IMR-90 (cell line): ENCODE measurements around the gene ERCC3. TPM values are rescaled to one million over a fixed set of nuclear protein-coding genes. Genes with fewer than 3 reads are reported as not detected.

Experiments used
- ATAC-seq: fragments of 200-7000 bp; cut with Tn5 transposase; 2 replicates; pipeline ENCODE4 v1.9.1; 2020; ENCODE audit warnings: low read depth, mild to moderate bottlenecking, moderate library complexity
- BruUV-seq: library from RNA; stranded (reverse); fragments of 400-500 nt; replicated peaks from 2 replicates; lab custom pipeline; 2021; lab: Mats Ljungman, UMichigan
- CTCF ChIA-PET: fragments of 300-600 bp; formaldehyde crosslinking; extraction: SDS; loops from one replicate; lab custom pipeline; 2021; ENCODE audit warnings: antibody characterized with exemption; lab: Yijun Ruan, JAX
- POLR2A ChIA-PET: fragments of 300-600 bp; sonication (Branson Sonifier 250); formaldehyde crosslinking; loops from one replicate; lab custom pipeline; 2022; ENCODE audit warnings: antibody characterized with exemption; ENCODE audit not compliant: unreplicated experiment; lab: Charles Lee
- DNase-seq: peaks from one replicate; pipeline ENCODE4 v3.0.0; 2013
- H2AFZ ChIP-seq: replicated peaks from 2 replicates; pipeline ENCODE3; 2013; ENCODE audit warnings: low read length, mild to moderate bottlenecking; ENCODE audit not compliant: poor library complexity
- H2AK5ac ChIP-seq: 2 replicates; pipeline ENCODE4 v1.6.1; 2013; ENCODE audit warnings: low read depth, low read length, inconsistent platforms
- H2AK9ac ChIP-seq: replicated peaks from 2 replicates; pipeline ENCODE3; 2013; ENCODE audit warnings: mild to moderate bottlenecking, low read depth, low read length, moderate library complexity; ENCODE audit not compliant: poor library complexity
- H2BK120ac ChIP-seq: 2 replicates; pipeline ENCODE4 v1.6.1; 2013; ENCODE audit warnings: low read depth, low read length, inconsistent platforms
- H2BK15ac ChIP-seq: 3 replicates; pipeline ENCODE4 v1.6.1; 2013; ENCODE audit warnings: low read depth, low read length, inconsistent platforms
- H2BK20ac ChIP-seq: 2 replicates; pipeline ENCODE4 v1.6.1; 2013; ENCODE audit warnings: low read depth, mild to moderate bottlenecking, inconsistent platforms, low read length, moderate library complexity
- H2BK5ac ChIP-seq: 2 replicates; pipeline ENCODE4 v1.6.1; 2013; ENCODE audit warnings: mild to moderate bottlenecking, low read depth, low read length, inconsistent platforms; ENCODE audit not compliant: poor library complexity, severe bottlenecking
- H3K14ac ChIP-seq: replicated peaks from 2 replicates; pipeline ENCODE4 v1.6.1; 2013; ENCODE audit warnings: low read depth, low read length, inconsistent platforms
- H3K18ac ChIP-seq: 2 replicates; pipeline ENCODE4 v1.6.1; 2013; ENCODE audit warnings: low read depth, low read length, control low read depth
- H3K23ac ChIP-seq: 2 replicates; pipeline ENCODE4 v1.6.1; 2013; ENCODE audit warnings: low read depth, low read length, inconsistent platforms
- H3K27ac ChIP-seq: 2 replicates; pipeline ENCODE4 v1.5.1; 2013; ENCODE audit warnings: mild to moderate bottlenecking, control low read depth, low read length; ENCODE audit not compliant: insufficient read depth
- H3K27me3 ChIP-seq: 2 replicates; pipeline ENCODE4 v1.6.1; 2013; ENCODE audit warnings: low read length; ENCODE audit not compliant: control insufficient read depth, insufficient read depth
- H3K36me3 ChIP-seq: 2 replicates; pipeline ENCODE4 v1.6.1; 2013; ENCODE audit warnings: low read length, mixed read lengths; ENCODE audit not compliant: control insufficient read depth, insufficient read depth
- H3K4ac ChIP-seq: 2 replicates; pipeline ENCODE4 v1.6.1; 2013; ENCODE audit warnings: low read depth, low read length, inconsistent platforms
- H3K4me1 ChIP-seq: 2 replicates; pipeline ENCODE4 v1.6.1; 2013; ENCODE audit warnings: low read length, mixed read lengths; ENCODE audit not compliant: control insufficient read depth, insufficient read depth
- H3K4me2 ChIP-seq: 2 replicates; pipeline ENCODE4 v1.6.1; 2013; ENCODE audit warnings: low read depth, mild to moderate bottlenecking, control low read depth, low read length, moderate library complexity
- H3K4me3 ChIP-seq: 2 replicates; pipeline ENCODE4 v1.5.1; 2013; ENCODE audit warnings: low read depth, mild to moderate bottlenecking, control low read depth, low read length, moderate library complexity; ENCODE audit not compliant: insufficient read depth
- H3K56ac ChIP-seq: 2 replicates; pipeline ENCODE4 v1.6.1; 2013; ENCODE audit warnings: low read length, inconsistent platforms; ENCODE audit not compliant: insufficient read depth; ENCODE audit errors: extremely low read depth
- H3K79me1 ChIP-seq, 2 experiments: 2 replicates each; pipeline ENCODE4 v1.6.1; 2013; ENCODE audit warnings: low read length in 2 of 2, inconsistent platforms in 1 of 2, low read depth in 1 of 2
- H3K9ac ChIP-seq: 2 replicates; pipeline ENCODE4 v1.6.1; 2013; ENCODE audit warnings: low read depth, low read length, control low read depth
- H3K9me1 ChIP-seq: 2 replicates; pipeline ENCODE4 v1.6.1; 2013; ENCODE audit warnings: low read length, inconsistent platforms; ENCODE audit not compliant: insufficient read depth
- H3K9me3 ChIP-seq: 2 replicates; pipeline ENCODE4 v1.6.1; 2013; ENCODE audit warnings: low read length; ENCODE audit not compliant: control insufficient read depth, insufficient read depth
- H4K20me1 ChIP-seq: 2 replicates; pipeline ENCODE4 v1.6.1; 2013; ENCODE audit warnings: low read length, inconsistent platforms; ENCODE audit not compliant: insufficient read depth
- H4K5ac ChIP-seq: 2 replicates; pipeline ENCODE4 v1.6.1; 2013; ENCODE audit warnings: mild to moderate bottlenecking, low read depth, low read length, control low read depth
- H4K8ac ChIP-seq, 2 experiments: 2 replicates each; pipeline ENCODE4 v1.6.1; 2013; ENCODE audit warnings: low read depth in 2 of 2, low read length in 2 of 2, control low read depth in 1 of 2, inconsistent platforms in 1 of 2
- H4K91ac ChIP-seq: 2 replicates; pipeline ENCODE4 v1.6.1; 2013; ENCODE audit warnings: low read depth, low read length, inconsistent platforms; ENCODE audit not compliant: insufficient read depth
- BHLHE40 ChIP-seq: fragments of 150-350 bp; IDR thresholded peaks from 2 replicates; pipeline ENCODE4 v1.6.1; 2016; ENCODE audit warnings: mild to moderate bottlenecking, low read depth, low read length
- CEBPB ChIP-seq: IDR thresholded peaks from 2 replicates; pipeline ENCODE4 v1.6.1; 2012; ENCODE audit warnings: low read depth, low read length, improper control_type of control experiment
- CHD1 ChIP-seq: IDR thresholded peaks from 2 replicates; pipeline ENCODE4 v1.6.1; 2012; ENCODE audit warnings: low read depth, low read length, improper control_type of control experiment
- MAFK ChIP-seq: IDR thresholded peaks from 2 replicates; pipeline ENCODE4 v1.6.1; 2012; ENCODE audit warnings: low read depth, low read length, improper control_type of control experiment
- MAZ ChIP-seq: IDR thresholded peaks from 2 replicates; pipeline ENCODE4 v1.6.1; 2012; ENCODE audit warnings: low read depth, mild to moderate bottlenecking, low read length, improper control_type of control experiment, moderate library complexity, borderline replicate concordance
- SMC3 ChIP-seq: fragments of 150-350 bp; IDR thresholded peaks from 2 replicates; pipeline ENCODE4 v1.6.1; 2016; ENCODE audit warnings: low read depth, mild to moderate bottlenecking, antibody characterized with exemption, low read length, moderate library complexity
- dilution Hi-C: fragments of 300-500 bp; cut with HindIII; formaldehyde crosslinking; loops from one replicate; pipeline ENCODE4 v1.14.3; 2018; ENCODE audit warnings: low sequenced_read_pairs; ENCODE audit not compliant: unreplicated experiment
- in situ Hi-C: fragments of 300-500 bp; cut with MboI; formaldehyde crosslinking; loops from 3 replicates; pipeline ENCODE4 v1.14.3; 2019; ENCODE audit warnings: low sequenced_read_pairs, inconsistent platforms, mixed read lengths
- intact Hi-C: fragments of 100-400 bp; cut with micrococcal nuclease; formaldehyde crosslinking; loops from 2 replicates; pipeline ENCODE4 v1.10.0; 2022
- polyA plus RNA-seq, 3 experiments: library from polyadenylated mRNA; depleted of rRNA; stranded (reverse); fragments of >200 nt; gene quantifications; 2 replicates each; pipeline ENCODE4 v1.2.3, GENCODE V29; 2012; ENCODE audit warnings: low replicate concordance in 1 of 3
- total RNA-seq: library from RNA; depleted of rRNA; stranded (reverse); fragments of >200 nt; gene quantifications from 2 replicates; pipeline ENCODE4 v1.2.3, GENCODE V29; 2012

The ERCC3 gene
- total and polyA plus RNA-seq, 2 of the 4 experiments (the other 2 are of a cell fraction) = 43.2 to 52.0 TPM

GRCh38 chr2:127321303-127321702, 27.4 kb upstream of the ERCC3 start:
- H3K79me1 ChIP-seq = peaks cover 8 to 15% of the 10 kb centered on the region in 2 experiments
- ChIA-PET CTCF (no interaction called here), POLR2A (no interaction called here)
- H3K18ac ChIP-seq = no peak overlapping the region; the same call in 1 of the 2 replicates
- H2AFZ ChIP-seq = no peak overlapping the region
- H2BK5ac ChIP-seq = peak overlapping the region; percentile 90
- peaks cover 20% of the 10 kb centered on the region for H3K36me3 ChIP-seq
- H3K27ac ChIP-seq = peak overlapping the region; percentile 61; the same call in 1 of the 2 replicates
- no peak overlapping the region for H3K4me3 ChIP-seq
- no peak overlapping the region for H4K91ac ChIP-seq
- no peak overlapping the region for H3K23ac ChIP-seq
- no peak overlapping the region for H2BK20ac ChIP-seq
- H4K20me1 ChIP-seq = peaks cover 5% of the 10 kb centered on the region; the same call in 1 of the 2 replicates
- H3K56ac ChIP-seq = no peak overlapping the region
- in situ Hi-C loops = loop anchor here (5.0 kb wide), 1 partner anchor 156 kb away; no protein-coding TSS in a partner anchor
- H3K9me3 ChIP-seq = no peaks in the 10 kb centered on the region
- H4K5ac ChIP-seq = no peak overlapping the region
- no peak overlapping the region for H3K9ac ChIP-seq
- H3K4me1 ChIP-seq = peaks cover 3% of the 10 kb centered on the region
- no peak for TF ChIP-seq SMC3
- no peak for TF ChIP-seq MAFK
- peak; percentile 76 for TF ChIP-seq CEBPB
- no peak for TF ChIP-seq MAZ
- no peak for TF ChIP-seq CHD1
- TF ChIP-seq BHLHE40 = no peak
- H4K8ac ChIP-seq = no peak overlapping the region
- H3K9me1 ChIP-seq = peaks cover 6% of the 10 kb centered on the region; the same call in 1 of the 2 replicates
- H2BK15ac ChIP-seq = no peak overlapping the region
- H3K4ac ChIP-seq = no peak overlapping the region
- BruUV-seq = no TSS peak
- no peak overlapping the region for H3K14ac ChIP-seq
- no peak overlapping the region for H2AK5ac ChIP-seq
- DNase-seq = peak; percentile 73
- dilution Hi-C loops = no loop called here
- H2AK9ac ChIP-seq = no peak overlapping the region
- H3K27me3 ChIP-seq = no peaks in the 10 kb centered on the region
- ATAC-seq = peak; percentile 95
- H3K4me2 ChIP-seq = peak overlapping the region; percentile 16; the same call in 1 of the 2 replicates
- H2BK120ac ChIP-seq = no peak overlapping the region
- intact Hi-C loops = no loop called here
